ENCODE measurements around the gene EAF2. TPM values are rescaled to one million over a fixed set of nuclear protein-coding genes. Genes with fewer than 3 reads are reported as not detected.

The EAF2 gene
- 10 to 100 TPM; 13.9 to 15.0 TPM for total RNA-seq

DNA sequence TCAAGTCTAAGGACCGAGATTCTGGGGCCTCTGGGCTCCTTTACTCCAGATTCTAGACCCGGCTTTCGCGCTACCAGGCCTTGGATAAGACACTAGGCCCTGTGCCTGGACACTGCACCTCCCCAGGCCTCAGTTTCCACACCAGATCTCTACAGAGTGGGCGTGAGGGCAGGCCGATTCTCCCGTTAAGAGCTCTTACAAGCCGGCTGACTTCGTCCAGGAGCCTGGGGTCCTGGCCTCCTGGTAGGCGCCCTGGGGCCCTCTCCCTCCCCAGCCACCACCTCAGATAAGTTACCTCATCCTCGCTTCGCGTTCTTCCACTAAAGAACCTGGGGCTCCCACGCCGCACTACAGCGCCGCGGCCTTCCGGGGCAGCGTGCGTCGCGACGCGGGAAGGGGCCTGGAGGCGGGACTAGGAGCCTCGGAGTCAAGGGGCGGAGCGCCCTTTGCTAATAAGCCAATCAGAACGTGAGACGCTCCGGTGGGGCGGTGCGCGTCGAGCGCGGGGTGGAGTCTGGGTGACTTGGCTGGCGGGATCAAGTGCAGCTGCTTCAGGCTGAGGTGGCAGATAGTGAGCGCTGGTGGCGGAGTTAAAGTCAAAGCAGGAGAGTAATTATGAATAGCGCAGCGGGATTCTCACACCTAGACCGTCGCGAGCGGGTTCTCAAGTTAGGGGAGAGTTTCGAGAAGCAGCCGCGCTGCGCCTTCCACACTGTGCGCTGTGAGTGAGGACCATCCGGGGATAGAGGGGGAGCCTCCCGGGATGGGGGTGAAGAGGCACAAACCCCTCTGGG, at the start of gene EAF2, which contains the start of gene IQCB1:
Gene EAF2 (plus strand): TSS at position 539 of the 794 bp plus-strand sequence. CDS start 77 bp downstream, at position 616.
Gene IQCB1 (minus strand): TSS at position 390 of the 794 bp plus-strand sequence. CDS start 6,100 bp downstream, outside the sequence.
- Mint-ChIP-seq H3K4me3 (peak within 1 kb of the TSS; percentile 91), H3K36me3 (peaks cover 36% of the 10 kb centered on the region), H3K9me3 (no peaks in the 10 kb centered on the region), H3K27me3 (no peaks in the 10 kb centered on the region), H3K27ac (peak within 1 kb of the TSS; percentile 89), H3K4me1 (peaks cover 36% of the 10 kb centered on the region)
- peak; percentile 95 for DNase-seq

DNA sequence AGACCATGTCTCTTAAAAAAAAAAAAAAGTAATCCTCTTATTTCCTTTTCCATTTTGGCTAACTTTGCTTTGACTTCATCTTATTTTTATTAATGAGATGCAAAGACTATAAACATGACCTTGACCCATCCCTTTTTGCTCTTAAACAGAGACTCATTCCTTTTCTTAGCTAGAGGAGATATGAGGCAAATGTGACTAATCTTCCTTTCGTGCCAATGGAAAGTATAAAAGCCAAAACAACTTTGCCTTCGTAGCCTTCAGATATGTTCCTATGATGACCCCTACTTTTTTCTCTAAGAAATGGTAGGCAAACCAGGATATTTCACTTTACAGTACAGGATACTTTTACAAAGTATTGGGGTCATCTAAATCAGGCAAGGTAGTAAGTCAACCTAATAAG, 48.5 kb upstream of the EAF2 start:
- Mint-ChIP-seq H3K27me3 (no peaks in the 10 kb centered on the region), H3K4me1 (no peaks in the 10 kb centered on the region), H3K9me3 (no peaks in the 10 kb centered on the region), H3K4me3 (no peak overlapping the region), H3K36me3 (peaks cover 32% of the 10 kb centered on the region), H3K27ac (no peak overlapping the region)
- DNase-seq, result no peak

DNA sequence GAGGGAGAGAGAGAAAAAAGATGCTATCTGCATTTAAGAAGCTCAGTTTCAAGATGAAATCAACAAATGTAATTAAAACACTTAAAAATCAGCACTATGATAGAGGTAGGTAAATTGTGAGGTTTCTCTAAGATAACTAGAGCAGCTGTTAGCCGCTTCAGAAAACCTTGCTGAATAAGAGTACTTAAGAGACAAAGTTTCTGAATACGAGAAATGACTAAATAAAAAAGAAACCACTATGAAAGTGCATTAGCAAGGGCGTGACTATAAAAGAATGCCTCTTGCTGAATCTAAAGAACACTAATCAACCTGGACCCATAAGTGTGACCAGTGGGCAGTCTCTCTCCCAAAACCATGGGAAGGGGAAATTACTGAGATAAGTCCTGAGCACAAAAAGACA, 41.9 kb upstream of the EAF2 start:
- no peak overlapping the region for H3K27ac Mint-ChIP-seq
- no peaks in the 10 kb centered on the region for H3K9me3 Mint-ChIP-seq
- H3K36me3 Mint-ChIP-seq, result peaks cover 31% of the 10 kb centered on the region
- no peak overlapping the region for H3K4me3 Mint-ChIP-seq
- H3K27me3 Mint-ChIP-seq, result no peaks in the 10 kb centered on the region
- peaks cover 1% of the 10 kb centered on the region for H3K4me1 Mint-ChIP-seq
- DNase-seq, result no peak

DNA sequence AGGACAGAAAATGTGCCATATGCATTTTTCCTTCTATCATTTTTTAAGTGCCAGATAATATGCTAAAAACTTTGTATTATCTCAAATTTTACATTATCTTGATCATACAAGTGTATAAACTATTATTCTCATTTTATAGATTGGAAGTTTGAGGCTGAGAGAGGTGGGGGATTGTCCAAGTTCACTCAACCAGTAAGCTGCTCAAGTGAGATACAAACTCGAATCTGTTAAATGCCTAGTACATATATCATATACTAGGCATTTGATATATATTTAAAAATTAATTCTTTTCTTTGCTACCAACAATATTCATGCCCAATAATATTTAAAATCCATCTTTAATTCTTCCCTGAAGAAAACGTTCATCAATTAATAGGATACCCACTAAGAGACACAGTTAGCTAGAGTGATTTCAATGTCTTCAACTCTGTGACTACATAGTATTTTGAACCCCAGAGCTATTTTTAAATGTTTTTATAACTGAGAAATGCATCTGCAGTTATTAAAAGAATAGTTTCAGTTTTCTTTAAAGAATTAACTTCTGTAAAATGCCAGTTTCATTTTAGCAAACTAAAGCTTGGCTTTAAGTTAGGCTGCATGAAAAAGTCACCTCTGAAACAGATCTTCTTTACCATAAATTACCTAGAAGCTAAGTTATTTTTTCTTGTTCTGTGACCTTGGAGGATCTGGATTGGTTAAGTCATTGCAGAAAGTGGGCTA, 40.6 kb upstream of the EAF2 start:
- Mint-ChIP-seq H3K36me3 (peaks cover 23% of the 10 kb centered on the region), H3K4me3 (no peak overlapping the region), H3K4me1 (peaks cover 1% of the 10 kb centered on the region), H3K9me3 (no peaks in the 10 kb centered on the region), H3K27ac (no peak overlapping the region), H3K27me3 (no peaks in the 10 kb centered on the region)
- no peak for DNase-seq

DNA sequence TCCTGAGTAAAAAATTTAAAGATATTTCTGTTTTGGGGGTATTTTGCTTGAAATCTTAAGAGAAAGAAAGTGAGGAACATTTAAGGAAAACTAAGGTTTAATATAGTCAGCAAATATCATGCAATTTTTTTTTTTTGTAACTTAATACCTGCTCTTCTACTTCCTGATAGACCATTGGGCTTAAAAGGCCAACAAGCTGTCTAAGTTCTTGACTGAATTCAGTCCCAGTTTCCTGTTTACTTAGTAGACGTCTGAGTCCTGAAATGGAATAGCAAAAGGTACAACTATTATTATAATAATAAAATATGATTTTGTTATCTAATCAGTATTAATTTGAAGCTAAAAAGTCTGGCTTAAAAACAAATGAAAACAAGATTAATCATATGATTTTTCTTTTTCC, 38.0 kb upstream of the EAF2 start:
- Mint-ChIP-seq H3K4me1 (peaks cover 5% of the 10 kb centered on the region), H3K27ac (no peak overlapping the region), H3K27me3 (no peaks in the 10 kb centered on the region), H3K9me3 (no peaks in the 10 kb centered on the region), H3K4me3 (no peak overlapping the region), H3K36me3 (peaks cover 23% of the 10 kb centered on the region)
- DNase-seq, result no peak

DNA sequence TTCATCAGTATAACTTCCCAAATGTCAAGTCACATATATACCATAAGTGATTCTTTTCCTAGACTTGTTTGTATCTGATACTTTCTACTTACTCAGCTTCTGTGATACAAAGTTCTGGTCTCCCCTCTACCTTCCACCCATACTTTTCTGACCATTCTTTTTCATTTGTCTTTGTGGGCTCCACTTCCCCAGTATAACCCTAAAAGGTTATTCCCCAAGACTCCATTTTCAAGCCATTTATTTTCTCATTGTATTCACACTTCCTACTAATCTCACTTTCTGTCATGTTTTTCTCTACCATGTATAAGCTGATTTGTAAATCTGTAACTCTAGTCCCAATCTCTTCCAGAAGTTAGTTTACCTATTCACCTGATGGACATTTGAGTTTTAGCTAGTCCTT, 34.1 kb upstream of the EAF2 start:
- DNase-seq, result no peak
- H3K9me3 Mint-ChIP-seq, result no peaks in the 10 kb centered on the region
- peaks cover 33% of the 10 kb centered on the region for H3K36me3 Mint-ChIP-seq
- no peaks in the 10 kb centered on the region for H3K27me3 Mint-ChIP-seq
- peaks cover 6% of the 10 kb centered on the region for H3K4me1 Mint-ChIP-seq
- H3K4me3 Mint-ChIP-seq, result no peak overlapping the region
- H3K27ac Mint-ChIP-seq, result no peak overlapping the region

DNA sequence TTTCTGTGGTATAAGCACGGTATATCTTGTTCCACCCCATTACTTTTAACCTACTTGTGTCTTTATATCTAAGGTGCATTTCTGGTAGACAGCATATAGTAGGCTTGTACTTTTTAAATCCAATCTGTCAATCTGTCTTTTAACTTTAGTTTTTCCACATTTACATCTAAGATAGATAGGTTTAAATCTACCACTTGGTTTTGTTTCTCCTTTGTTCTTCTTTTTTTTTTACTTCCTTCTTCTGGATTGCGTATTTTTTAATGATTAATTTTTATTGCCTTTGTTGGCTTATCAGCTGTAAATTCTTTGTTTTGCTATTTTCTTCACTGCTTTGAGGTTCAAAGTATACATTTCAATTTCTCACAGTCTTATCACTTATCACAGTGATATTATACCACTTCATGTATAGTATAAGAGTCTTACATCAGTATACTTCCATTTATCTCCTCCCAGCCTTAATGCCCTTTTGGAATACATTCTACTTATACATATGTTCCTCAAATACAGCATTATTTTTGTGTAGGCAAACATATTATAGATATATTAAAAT, 31.2 kb upstream of the EAF2 start:
- DNase-seq, result no peak
- Mint-ChIP-seq H3K27ac (no peak overlapping the region), H3K27me3 (no peaks in the 10 kb centered on the region), H3K36me3 (peaks cover 36% of the 10 kb centered on the region), H3K9me3 (no peaks in the 10 kb centered on the region), H3K4me3 (no peak overlapping the region), H3K4me1 (peaks cover 6% of the 10 kb centered on the region)

DNA sequence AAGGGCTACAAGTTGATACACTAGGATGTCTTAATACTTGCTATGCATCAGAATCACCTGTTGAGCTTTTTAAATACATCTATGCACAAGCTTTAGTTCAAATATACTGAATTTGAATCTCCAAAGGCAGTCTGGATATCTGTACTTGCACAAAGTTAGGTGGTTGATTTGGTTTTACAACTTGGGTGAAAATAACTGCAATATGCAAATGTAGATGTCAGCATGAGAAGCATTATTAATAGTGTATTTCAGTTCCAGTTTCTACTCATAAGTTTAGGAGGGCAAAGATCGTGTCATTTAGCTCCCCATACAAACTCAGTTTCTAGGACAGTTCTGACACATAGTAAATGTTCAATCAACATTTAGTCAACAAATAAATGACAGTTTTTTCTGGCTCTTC, 25.8 kb upstream of the EAF2 start:
- H3K36me3 Mint-ChIP-seq, result peaks cover 56% of the 10 kb centered on the region
- DNase-seq, result no peak
- H3K4me1 Mint-ChIP-seq, result peaks cover 15% of the 10 kb centered on the region
- no peak overlapping the region for H3K4me3 Mint-ChIP-seq
- no peaks in the 10 kb centered on the region for H3K9me3 Mint-ChIP-seq
- H3K27me3 Mint-ChIP-seq, result no peaks in the 10 kb centered on the region
- H3K27ac Mint-ChIP-seq, result no peak overlapping the region

DNA sequence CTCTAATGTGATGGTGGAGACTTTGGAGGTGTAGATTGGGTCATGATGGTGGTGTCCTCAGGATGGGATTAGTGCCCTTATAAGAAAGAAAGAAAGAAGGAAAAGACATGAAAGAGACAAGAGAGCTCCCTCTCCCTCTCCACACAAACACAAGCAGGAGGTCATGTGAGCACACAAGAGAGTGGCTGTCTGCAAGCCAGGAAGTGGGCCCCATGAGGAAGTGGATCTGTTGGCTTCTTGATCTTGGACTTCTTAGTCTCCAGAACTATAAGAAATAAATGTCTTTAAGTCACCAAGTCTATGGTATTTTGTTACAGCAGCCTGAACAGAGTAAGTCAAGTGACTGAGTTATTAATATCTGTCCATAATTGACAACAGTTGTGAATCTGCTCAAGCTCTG, 17.3 kb upstream of the EAF2 start:
- H3K36me3 Mint-ChIP-seq, result peaks cover 84% of the 10 kb centered on the region
- no peak for DNase-seq
- H3K27me3 Mint-ChIP-seq, result no peaks in the 10 kb centered on the region
- peaks cover 19% of the 10 kb centered on the region for H3K9me3 Mint-ChIP-seq
- H3K27ac Mint-ChIP-seq, result no peak overlapping the region
- no peak overlapping the region for H3K4me3 Mint-ChIP-seq
- H3K4me1 Mint-ChIP-seq, result peaks cover 30% of the 10 kb centered on the region

DNA sequence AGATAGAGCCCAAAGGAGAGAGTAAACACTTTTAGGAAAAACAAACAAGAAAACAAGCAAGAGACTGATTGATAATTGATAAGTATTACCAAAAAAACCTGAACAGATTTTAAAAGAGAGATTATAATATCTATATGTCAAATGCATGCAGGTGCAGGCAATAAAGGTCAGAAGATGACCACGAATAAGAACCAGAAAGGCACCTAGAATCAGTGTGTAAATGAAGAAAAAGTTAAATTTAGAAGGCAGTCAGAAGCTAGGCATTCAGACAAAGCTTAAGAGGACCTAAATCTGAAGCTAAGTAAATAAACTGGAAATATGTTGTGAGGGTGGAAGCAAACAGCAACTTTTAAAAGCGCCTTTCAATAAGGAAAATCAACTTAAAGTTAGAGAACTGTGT, 16.4 kb upstream of the EAF2 start:
- Mint-ChIP-seq H3K4me1 (peaks cover 27% of the 10 kb centered on the region), H3K4me3 (no peak overlapping the region), H3K9me3 (peaks cover 24% of the 10 kb centered on the region)

DNA sequence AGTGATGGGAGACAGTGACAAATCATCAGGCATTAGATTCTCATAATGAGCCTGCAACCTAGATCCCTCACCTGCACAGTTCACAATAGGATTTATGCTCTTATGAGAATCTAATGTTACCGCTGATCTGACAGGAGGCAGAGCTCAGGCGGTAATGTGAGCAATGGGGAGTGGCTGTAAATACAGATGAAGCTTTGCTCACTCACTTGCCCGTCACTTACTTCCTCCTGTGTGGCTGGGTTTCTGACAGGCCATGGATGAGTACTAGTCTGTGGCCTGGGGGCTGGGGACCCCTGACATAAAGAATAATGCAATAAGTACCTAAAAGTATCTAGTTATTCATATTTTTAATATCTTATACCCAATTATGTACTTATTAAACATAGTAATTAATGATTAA, 15.8 kb upstream of the EAF2 start:
- Mint-ChIP-seq H3K9me3 (peaks cover 24% of the 10 kb centered on the region), H3K27me3 (no peaks in the 10 kb centered on the region), H3K27ac (no peak overlapping the region), H3K4me1 (peaks cover 24% of the 10 kb centered on the region), H3K36me3 (peaks cover 87% of the 10 kb centered on the region), H3K4me3 (no peak overlapping the region)
- no peak for DNase-seq

More for the DNA sequence above, 16.4 kb upstream of the EAF2 start:
- no peak for DNase-seq
- Mint-ChIP-seq H3K27me3 (no peaks in the 10 kb centered on the region), H3K36me3 (peaks cover 87% of the 10 kb centered on the region), H3K27ac (no peak overlapping the region)

DNA sequence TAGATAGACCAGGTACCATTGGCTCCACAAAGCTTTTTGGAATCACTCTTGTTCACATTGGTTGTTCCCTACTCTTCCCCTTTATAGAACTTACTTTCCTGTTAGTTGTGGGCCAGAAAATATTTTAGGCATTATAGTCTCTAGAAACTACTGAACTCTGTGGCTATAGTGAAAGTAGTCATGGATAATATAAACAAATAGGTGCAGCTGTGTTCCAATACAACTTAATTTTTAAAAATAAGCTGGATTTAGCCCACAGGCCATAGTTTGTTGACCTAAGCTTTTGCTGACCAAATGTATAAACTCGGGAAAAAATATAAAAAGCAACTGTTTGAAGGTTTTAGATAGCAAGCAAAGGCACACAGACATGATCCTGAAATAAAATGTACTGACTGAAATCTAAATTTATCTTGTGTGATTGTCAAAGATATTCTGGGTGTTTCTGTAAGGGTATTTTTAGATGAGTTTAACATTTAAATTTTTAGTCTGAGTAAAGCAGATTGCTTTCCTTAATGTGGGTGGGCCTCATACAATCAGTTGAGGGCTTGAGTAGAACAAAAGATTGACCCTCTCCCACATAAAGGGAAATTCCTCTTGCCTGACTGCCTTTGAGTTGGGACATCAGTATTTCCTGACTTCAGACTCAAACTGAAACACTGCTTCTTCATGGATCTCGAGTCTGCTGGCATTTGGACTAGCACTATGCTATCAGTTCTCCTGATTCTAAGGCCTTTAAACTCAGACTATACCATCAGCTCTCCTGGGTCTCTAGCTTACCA, 13.4 kb upstream of the EAF2 start:
- Mint-ChIP-seq H3K36me3 (peaks cover 87% of the 10 kb centered on the region), H3K27ac (no peak overlapping the region), H3K27me3 (no peaks in the 10 kb centered on the region), H3K4me1 (peaks cover 17% of the 10 kb centered on the region), H3K4me3 (no peak overlapping the region), H3K9me3 (peaks cover 19% of the 10 kb centered on the region)
- no peak for DNase-seq

DNA sequence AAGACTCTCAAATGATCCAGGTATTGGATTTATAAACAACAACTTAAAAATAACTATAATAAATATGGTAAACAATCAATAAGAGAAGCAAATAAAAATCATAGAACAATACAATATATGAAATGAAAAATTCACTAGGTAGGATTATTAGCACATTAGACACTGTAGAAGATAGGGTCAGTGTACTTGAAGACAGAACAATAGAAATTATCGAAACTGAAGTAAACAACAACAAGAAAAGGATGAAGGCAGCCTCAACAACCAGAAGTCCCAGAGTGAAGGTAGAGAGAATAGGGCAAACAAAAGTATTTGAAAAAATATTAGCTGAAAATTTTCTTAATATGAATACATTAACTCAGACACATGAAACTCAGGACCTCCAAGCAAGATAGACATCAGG, 12.0 kb upstream of the EAF2 start:
- Mint-ChIP-seq H3K27me3 (no peaks in the 10 kb centered on the region), H3K4me3 (no peak overlapping the region), H3K4me1 (peaks cover 13% of the 10 kb centered on the region), H3K9me3 (peaks cover 14% of the 10 kb centered on the region), H3K27ac (no peak overlapping the region), H3K36me3 (peaks cover 88% of the 10 kb centered on the region)
- no peak for DNase-seq

DNA sequence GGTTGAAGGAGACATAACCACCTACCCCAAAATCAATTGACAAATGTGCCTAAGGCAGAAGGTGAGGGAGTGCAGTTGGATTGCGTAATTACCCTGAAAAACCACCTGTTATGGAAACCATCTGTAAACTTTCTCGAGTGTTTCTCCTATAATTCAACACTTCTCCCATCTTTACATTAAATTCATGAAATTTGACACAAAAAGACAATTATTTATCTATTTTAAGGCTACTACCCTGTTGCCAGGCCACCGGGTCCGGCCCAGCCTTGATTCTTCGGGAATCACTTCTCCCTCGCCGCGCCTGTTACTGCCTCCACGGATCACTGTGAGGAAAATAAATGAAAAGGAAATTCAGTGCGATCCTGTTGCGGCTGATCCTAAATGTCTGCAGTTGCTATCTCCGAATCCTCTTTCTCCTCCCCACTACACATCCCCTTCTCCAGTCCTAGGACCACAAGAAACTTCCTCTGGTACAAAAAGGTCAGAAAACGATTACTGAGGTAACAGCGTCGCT, 795 bp upstream of the EAF2 start:
- peak overlapping the region; percentile 91 for H3K4me3 Mint-ChIP-seq
- H3K36me3 Mint-ChIP-seq, result peaks cover 37% of the 10 kb centered on the region
- no peak for DNase-seq
- H3K4me1 Mint-ChIP-seq, result peaks cover 38% of the 10 kb centered on the region
- no peaks in the 10 kb centered on the region for H3K27me3 Mint-ChIP-seq
- H3K9me3 Mint-ChIP-seq, result no peaks in the 10 kb centered on the region
- peak overlapping the region; percentile 89 for H3K27ac Mint-ChIP-seq

DNA sequence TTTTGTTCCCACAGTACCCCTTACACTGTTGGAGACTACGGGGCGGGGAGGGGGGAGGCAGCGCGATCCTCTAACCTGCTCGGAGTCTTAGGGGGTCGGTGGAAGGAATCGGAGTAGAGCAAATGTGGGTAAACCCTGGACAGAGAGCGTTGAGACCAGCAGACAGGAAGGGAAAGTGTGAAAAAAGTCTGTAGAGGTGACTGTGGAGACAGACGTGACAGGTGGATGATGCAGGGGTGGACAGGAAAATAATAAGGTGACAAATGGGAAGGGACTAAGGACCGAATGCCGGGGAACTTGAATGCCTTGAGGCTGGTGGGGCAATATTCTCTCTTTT, 424 bp downstream of the EAF2 start:
- Mint-ChIP-seq H3K27me3 (no peaks in the 10 kb centered on the region), H3K9me3 (no peaks in the 10 kb centered on the region), H3K4me3 (peak overlapping the region; percentile 91), H3K27ac (peak overlapping the region; percentile 89), H3K36me3 (peaks cover 36% of the 10 kb centered on the region), H3K4me1 (peaks cover 36% of the 10 kb centered on the region)
- DNase-seq, result no peak

Measured in activated naive CD8-positive, alpha-beta T cell treated with anti-CD3 and anti-CD28 coated beads for 36 hours (primary cell).